GM10847 (cell line): ENCODE measurements around the gene KCNQ1.

ENCODE experiments used
- POLR2A ChIP-seq: IDR thresholded peaks from 2 replicates; pipeline ENCODE4 v1.6.1; 2011; ENCODE audit not compliant: insufficient read length; ENCODE audit errors: extremely low read depth

Gene KCNQ1

GRCh38 chr11:2528301-2529050 lies 83.7 kb downstream of the KCNQ1 start:
- no peak for TF ChIP-seq POLR2A

GRCh38 chr11:2529173-2529572 lies 84.4 kb downstream of the KCNQ1 start:
- TF ChIP-seq POLR2A: no peak

GRCh38 chr11:2529636-2530035 lies 84.8 kb downstream of the KCNQ1 start:
- TF ChIP-seq POLR2A: no peak

GRCh38 chr11:2530131-2530854 lies 85.5 kb downstream of the KCNQ1 start:
- no peak for TF ChIP-seq POLR2A

- TF ChIP-seq POLR2A: no peak
Observed at GRCh38 chr11:2530855-2531200, 86.0 kb downstream of the KCNQ1 start.

- no peak for TF ChIP-seq POLR2A
Observed at GRCh38 chr11:2531277-2531986, 86.6 kb downstream of the KCNQ1 start.

GRCh38 chr11:2531987-2532703 lies 87.3 kb downstream of the KCNQ1 start:
- TF ChIP-seq POLR2A: no peak

GRCh38 chr11:2532704-2533586 lies 88.1 kb downstream of the KCNQ1 start:
- TF ChIP-seq POLR2A: no peak

- no peak for TF ChIP-seq POLR2A
Observed at GRCh38 chr11:2533587-2534133, 88.9 kb downstream of the KCNQ1 start.

- no peak for TF ChIP-seq POLR2A
Observed at GRCh38 chr11:2534134-2534956, 89.5 kb downstream of the KCNQ1 start.

GRCh38 chr11:2534957-2535672 lies 90.3 kb downstream of the KCNQ1 start:
- no peak for TF ChIP-seq POLR2A

GRCh38 chr11:2535673-2536439 lies 91.0 kb downstream of the KCNQ1 start:
- no peak for TF ChIP-seq POLR2A
